Neural cell (in vitro differentiated cells): ENCODE data around the gene HLA-DMA.

Experiments used
- CTCF ChIP-seq: fragments of 450-650 bp; IDR thresholded peaks from 2 replicates; pipeline ENCODE4 v1.5.1; 2014; ENCODE audit warnings: antibody characterized with exemption, mild to moderate bottlenecking, moderate library complexity; ENCODE audit not compliant: poor library complexity, severe bottlenecking
- EP300 ChIP-seq: fragments of 450-650 bp; conservative IDR thresholded peaks from 2 replicates; pipeline ENCODE4 v1.6.1; 2014; ENCODE audit warnings: antibody characterized with exemption, mild to moderate bottlenecking, moderate library complexity; ENCODE audit not compliant: poor library complexity, severe bottlenecking
- EZH2 ChIP-seq: fragments of 200-600, 300-800 bp; shearing (Covaris generic), sonication (generic); IDR thresholded peaks from 2 replicates; pipeline ENCODE4 v1.6.1; 2014; ENCODE audit warnings: antibody characterized with exemption, low read length, borderline replicate concordance, mild to moderate bottlenecking; ENCODE audit not compliant: insufficient read depth, poor library complexity, severe bottlenecking
- MXI1 ChIP-seq: fragments of 450-650 bp; conservative IDR thresholded peaks from 2 replicates; pipeline ENCODE4 v1.6.1; 2014; ENCODE audit warnings: antibody characterized with exemption, mild to moderate bottlenecking; ENCODE audit not compliant: poor library complexity, severe bottlenecking
- POLR2AphosphoS5 ChIP-seq: IDR thresholded peaks from 2 replicates; pipeline ENCODE4 v1.6.1; 2012
- RAD21 ChIP-seq: fragments of 450-650 bp; conservative IDR thresholded peaks from 2 replicates; pipeline ENCODE4 v1.6.1; 2014; ENCODE audit warnings: antibody characterized with exemption, mild to moderate bottlenecking, moderate library complexity
- SMC3 ChIP-seq: fragments of 450-650 bp; conservative IDR thresholded peaks from 2 replicates; pipeline ENCODE4 v1.6.1; 2014; ENCODE audit warnings: antibody characterized with exemption, mild to moderate bottlenecking, moderate library complexity; ENCODE audit not compliant: poor library complexity
- TAF1 ChIP-seq: IDR thresholded peaks from 2 replicates; pipeline ENCODE4 v1.6.1; 2012; ENCODE audit warnings: low read depth

GRCh38 chr6:32937230-32937633 is 15.7 kb downstream of the HLA-DMA start:
- TF ChIP-seq CTCF = no peak
- TF ChIP-seq TAF1 = no peak
- TF ChIP-seq RAD21 = no peak
- no peak for TF ChIP-seq EZH2
- TF ChIP-seq POLR2AphosphoS5 = no peak
- TF ChIP-seq EP300 = no peak
- TF ChIP-seq SMC3 = no peak
- no peak for TF ChIP-seq MXI1
